Epidermal melanocyte (primary cell): ENCODE results near the gene SLC7A11.

Source experiments
- DNase-seq: peaks from one replicate; pipeline ENCODE4 v3.0.0; 2011; ENCODE audit warnings: low spot score; ENCODE audit not compliant: insufficient read length

Gene SLC7A11

GRCh38 chr4:138242076-138242833 is at the start of gene SLC7A11:
Gene SLC7A11, minus strand, starts transcription at chr4:138242349. Its CDS starts 280 bp downstream, at chr4:138242069.
- peak; percentile 54 for DNase-seq

GRCh38 chr4:138291431-138291830 is 49.3 kb upstream of the SLC7A11 start:
- no peak for DNase-seq

GRCh38 chr4:138290805-138291204 is 48.7 kb upstream of the SLC7A11 start:
- no peak for DNase-seq

GRCh38 chr4:138279286-138279685 is 37.1 kb upstream of the SLC7A11 start:
- no peak for DNase-seq

GRCh38 chr4:138277133-138277532 is 35.0 kb upstream of the SLC7A11 start:
- DNase-seq: no peak

GRCh38 chr4:138275963-138276621 is 33.9 kb upstream of the SLC7A11 start:
- no peak for DNase-seq

- no peak for DNase-seq
Observed at GRCh38 chr4:138275216-138275615, 33.1 kb upstream of the SLC7A11 start.

GRCh38 chr4:138269175-138269574 is 27.0 kb upstream of the SLC7A11 start:
- no peak for DNase-seq

GRCh38 chr4:138267835-138268234 is 25.7 kb upstream of the SLC7A11 start:
- DNase-seq: no peak

- DNase-seq: no peak
Observed at GRCh38 chr4:138266948-138267347, 24.8 kb upstream of the SLC7A11 start.

GRCh38 chr4:138263247-138263816 is 21.2 kb upstream of the SLC7A11 start:
- no peak for DNase-seq

GRCh38 chr4:138262469-138262868 is 20.3 kb upstream of the SLC7A11 start:
- no peak for DNase-seq

GRCh38 chr4:138262030-138262429 is 19.9 kb upstream of the SLC7A11 start:
- no peak for DNase-seq

GRCh38 chr4:138259824-138260223 is 17.7 kb upstream of the SLC7A11 start:
- DNase-seq: no peak

GRCh38 chr4:138259271-138259670 is 17.1 kb upstream of the SLC7A11 start:
- no peak for DNase-seq

GRCh38 chr4:138256608-138257007 is 14.5 kb upstream of the SLC7A11 start:
- no peak for DNase-seq

- no peak for DNase-seq
Observed at GRCh38 chr4:138255917-138256597, 13.9 kb upstream of the SLC7A11 start.

GRCh38 chr4:138252551-138252950 is 10.4 kb upstream of the SLC7A11 start:
- DNase-seq: no peak

GRCh38 chr4:138251938-138252337 is 9.8 kb upstream of the SLC7A11 start:
- DNase-seq: no peak

GRCh38 chr4:138249132-138249531 is 7.0 kb upstream of the SLC7A11 start:
- DNase-seq: no peak

- DNase-seq: no peak
Observed at GRCh38 chr4:138248058-138248457, 5.9 kb upstream of the SLC7A11 start.

- DNase-seq: no peak
Observed at GRCh38 chr4:138247643-138248042, 5.5 kb upstream of the SLC7A11 start.
